Posterior cingulate gyrus (tissue), 11 donors: ENCODE data around the gene RHOG.
"Not testable (repeated sequence)": the region's sequence is repeated elsewhere in the genome, so short reads cannot be mapped to it uniquely, and the experiment has no call there.

Experiments used
- DNase-seq, 10 donors: peaks; one replicate each; pipeline versions ENCODE4 v3.0.0 to v3.0.0-alpha.2; 2020 to 2021; ENCODE audit warnings: mixed read lengths in 3 of 10
- intact Hi-C: fragments of 100-400 bp; cut with DNase I; formaldehyde crosslinking; loops from one replicate; pipeline ENCODE4 v1.15.1; 2023

The RHOG gene

GRCh38 chr11:3815845-3816244 lies 24.9 kb downstream of the RHOG start:
- no peak for DNase-seq
- intact Hi-C loops, result no loop called here

GRCh38 chr11:3814832-3815231 lies 25.9 kb downstream of the RHOG start:
- intact Hi-C loops, DNase-seq: not testable (repeated sequence)

GRCh38 chr11:3810951-3811350 lies 29.8 kb downstream of the RHOG start:
- DNase-seq, result no peak
- intact Hi-C loops, result no loop called here

- intact Hi-C loops, result no loop called here
- no peak for DNase-seq
Observed at GRCh38 chr11:3810446-3810845, 30.3 kb downstream of the RHOG start.

GRCh38 chr11:3809624-3809928 lies 31.2 kb downstream of the RHOG start:
- intact Hi-C loops, result no loop called here
- no peak for DNase-seq

- intact Hi-C loops, result no loop called here
Observed at GRCh38 chr11:3808861-3809623, 31.7 kb downstream of the RHOG start.

GRCh38 chr11:3807909-3808860 lies 32.6 kb downstream of the RHOG start, which contains the start of gene PGAP2:
Gene PGAP2 (plus strand): TSS chr11:3808560. CDS start chr11:3811260, 2,700 bp downstream.
- intact Hi-C loops, result no loop called here
- DNase-seq, result peak in 8 of 10 donors; percentile 50 to 91 (median 60)

More at GRCh38 chr11:3808861-3809623, 31.7 kb downstream of the RHOG start:
- no peak for DNase-seq

GRCh38 chr11:3803726-3804495 lies 36.8 kb downstream of the RHOG start:
- DNase-seq, result no peak
- intact Hi-C loops, result no loop called here

- intact Hi-C loops, result no loop called here
- no peak for DNase-seq
Observed at GRCh38 chr11:3802011-3802790, 38.6 kb downstream of the RHOG start.

GRCh38 chr11:3799873-3800272 lies 40.9 kb downstream of the RHOG start:
- DNase-seq, result no peak
- intact Hi-C loops, result no loop called here

GRCh38 chr11:3799143-3799542 lies 41.6 kb downstream of the RHOG start:
- intact Hi-C loops, result no loop called here

GRCh38 chr11:3797329-3798090 lies 43.2 kb downstream of the RHOG start, which contains the start of gene NUP98:
Gene NUP98 (minus strand): TSS chr11:3797554. CDS start chr11:3782117, 15,437 bp downstream.
- DNase-seq, result peak; percentile 99 to 100 (median 99)
- intact Hi-C loops, result loop anchor here (2.0 kb wide), 1 partner anchor 43 kb away; the partner anchor contains the start of gene RHOG

More at GRCh38 chr11:3799143-3799542, 41.6 kb downstream of the RHOG start:
- no peak for DNase-seq

GRCh38 chr11:3796801-3797328 lies 43.9 kb downstream of the RHOG start:
- intact Hi-C loops, result loop anchor here (2.0 kb wide), 1 partner anchor 44 kb away; the partner anchor contains the start of gene RHOG
- peak in 1 of 10 donors; percentile 25 for DNase-seq

GRCh38 chr11:3796346-3796745 lies 44.4 kb downstream of the RHOG start:
- intact Hi-C loops, result loop anchor here (2.0 kb wide), 1 partner anchor 44 kb away; the partner anchor contains the start of gene RHOG

GRCh38 chr11:3796002-3796311 lies 44.8 kb downstream of the RHOG start:
- DNase-seq, result no peak
- intact Hi-C loops, result loop anchor here (2.0 kb wide), 1 partner anchor 45 kb away; the partner anchor contains the start of gene RHOG

More at GRCh38 chr11:3796346-3796745, 44.4 kb downstream of the RHOG start:
- no peak for DNase-seq

- intact Hi-C loops, result loop anchor here (2.0 kb wide), 1 partner anchor 45 kb away; the partner anchor contains the start of gene RHOG
- DNase-seq, result no peak
Observed at GRCh38 chr11:3795131-3796001, 45.4 kb downstream of the RHOG start.

GRCh38 chr11:3794387-3794786 lies 46.4 kb downstream of the RHOG start:
- DNase-seq, intact Hi-C loops: not testable (repeated sequence)
